NCI-H460 (cell line): Measurements from ENCODE around the gene LTN1. TPM values are rescaled to one million over a fixed set of nuclear protein-coding genes. Genes with fewer than 3 reads are reported as not detected.
"Not testable (repeated sequence)": the region's sequence is repeated elsewhere in the genome, so short reads cannot be mapped to it uniquely, and the experiment has no call there.

Experiments
- DNase-seq: peaks from one replicate; pipeline ENCODE4 v3.0.0-alpha.2; 2016; ENCODE audit warnings: low read depth; ENCODE audit errors: extremely low read depth
- polyA plus RNA-seq: library from polyadenylated mRNA; depleted of rRNA; stranded (reverse); fragments of >200 nt; gene quantifications from 2 replicates; pipeline ENCODE4 v1.2.3, GENCODE V29; 2014; cell fraction: nucleus; rRNA removed
- total RNA-seq: library from RNA; depleted of rRNA; stranded (reverse); fragments of >200 nt; shearing (Covaris generic); gene quantifications from 2 replicates; pipeline ENCODE4 v1.2.3, GENCODE V29; 2014; rRNA removed

LTN1 gene
- 16.8 and 17.0 TPM in 2 replicates for total RNA-seq
- 11.7 and 22.7 TPM in 2 replicates for polyA plus RNA-seq

- DNase-seq: peak; percentile 97
Observed at GRCh38 chr21:28992526-28993292, at the start of gene LTN1. TSS of gene LTN1 (minus strand) at chr21:28992877. CDS start at chr21:28992805, 72 bp downstream.

- no peak for DNase-seq
Observed at GRCh38 chr21:29034678-29035077, 42.0 kb upstream of the LTN1 start.

GRCh38 chr21:29033871-29034270 is 41.2 kb upstream of the LTN1 start:
- no peak for DNase-seq

GRCh38 chr21:29033301-29033700 is 40.6 kb upstream of the LTN1 start:
- no peak for DNase-seq

GRCh38 chr21:29030909-29031308 is 38.2 kb upstream of the LTN1 start:
- no peak for DNase-seq

GRCh38 chr21:29029524-29029923 is 36.8 kb upstream of the LTN1 start:
- DNase-seq: no peak

GRCh38 chr21:29025328-29025713 is 32.6 kb upstream of the LTN1 start:
- no peak for DNase-seq

- DNase-seq: peak; percentile 90
Observed at GRCh38 chr21:29024474-29025327, 32.0 kb upstream of the LTN1 start, which contains the start of gene USP16. TSS of gene USP16 (plus strand) at chr21:29024668. CDS start at chr21:29027914, 3,246 bp downstream.

- DNase-seq: no peak
Observed at GRCh38 chr21:29022166-29022565, 29.5 kb upstream of the LTN1 start.

GRCh38 chr21:29018540-29018939 is 25.9 kb upstream of the LTN1 start:
- no peak for DNase-seq

GRCh38 chr21:29017639-29018237 is 25.1 kb upstream of the LTN1 start:
- no peak for DNase-seq

- not testable (repeated sequence) for DNase-seq
Observed at GRCh38 chr21:29011236-29011635, 18.6 kb upstream of the LTN1 start.

- DNase-seq: no peak
Observed at GRCh38 chr21:29008367-29008766, 15.7 kb upstream of the LTN1 start.

GRCh38 chr21:29007810-29008209 is 15.1 kb upstream of the LTN1 start:
- DNase-seq: no peak

- no peak for DNase-seq
Observed at GRCh38 chr21:29007135-29007534, 14.5 kb upstream of the LTN1 start.

- no peak for DNase-seq
Observed at GRCh38 chr21:29005696-29006095, 13.0 kb upstream of the LTN1 start.

- DNase-seq: peak; percentile 87
Observed at GRCh38 chr21:29002442-29003144, 9.9 kb upstream of the LTN1 start.

- DNase-seq: no peak
Observed at GRCh38 chr21:28993293-28993629, 584 bp upstream of the LTN1 start.

GRCh38 chr21:28991861-28992525 is 684 bp downstream of the LTN1 start:
- DNase-seq: no peak

- DNase-seq: not testable (repeated sequence)
Observed at GRCh38 chr21:28988146-28988545, 4.5 kb downstream of the LTN1 start.
